Measurements from ENCODE around the gene GNAI3. TPM values are rescaled to one million over a fixed set of nuclear protein-coding genes. Genes with fewer than 3 reads are reported as not detected.

The GNAI3 gene
- polyA plus RNA-seq, 1 donor (not counting 4 experiments of a cell fraction or from before 2014, with no cell fraction given) = 14.1 TPM

- no peaks in the 10 kb centered on the region for H3K9me1 ChIP-seq (ENCODE audit: control insufficient read depth, extremely low read depth, insufficient read depth, low read length)
- TF ChIP-seq, protein P1, sequence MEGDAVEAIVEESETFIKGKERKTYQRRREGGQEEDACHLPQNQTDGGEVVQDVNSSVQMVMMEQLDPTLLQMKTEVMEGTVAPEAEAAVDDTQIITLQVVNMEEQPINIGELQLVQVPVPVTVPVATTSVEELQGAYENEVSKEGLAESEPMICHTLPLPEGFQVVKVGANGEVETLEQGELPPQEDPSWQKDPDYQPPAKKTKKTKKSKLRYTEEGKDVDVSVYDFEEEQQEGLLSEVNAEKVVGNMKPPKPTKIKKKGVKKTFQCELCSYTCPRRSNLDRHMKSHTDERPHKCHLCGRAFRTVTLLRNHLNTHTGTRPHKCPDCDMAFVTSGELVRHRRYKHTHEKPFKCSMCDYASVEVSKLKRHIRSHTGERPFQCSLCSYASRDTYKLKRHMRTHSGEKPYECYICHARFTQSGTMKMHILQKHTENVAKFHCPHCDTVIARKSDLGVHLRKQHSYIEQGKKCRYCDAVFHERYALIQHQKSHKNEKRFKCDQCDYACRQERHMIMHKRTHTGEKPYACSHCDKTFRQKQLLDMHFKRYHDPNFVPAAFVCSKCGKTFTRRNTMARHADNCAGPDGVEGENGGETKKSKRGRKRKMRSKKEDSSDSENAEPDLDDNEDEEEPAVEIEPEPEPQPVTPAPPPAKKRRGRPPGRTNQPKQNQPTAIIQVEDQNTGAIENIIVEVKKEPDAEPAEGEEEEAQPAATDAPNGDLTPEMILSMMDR (optimal IDR thresholded peaks at IDR 0.05 in 1 of 3, IDR thresholded peaks at IDR 0.05 in 1 of 3, conservative IDR thresholded peaks at IDR 0.05 in 1 of 3; ENCODE audit: extremely low read depth in 1 of 3, insufficient read depth in 2 of 3, low read length in 3 of 3) = no peak
- no peak for TF ChIP-seq EZH2 (IDR thresholded peaks at IDR 0.05; ENCODE audit: low read length)
- H3K27me3 ChIP-seq (ENCODE audit: control insufficient read depth, extremely low read depth, insufficient read depth, low read length) = no peaks in the 10 kb centered on the region
- no peak overlapping the region for H3K9ac ChIP-seq (ENCODE audit: control insufficient read depth, extremely low read depth, insufficient read depth, low read length)
- no peaks in the 10 kb centered on the region for H3K9me3 ChIP-seq (ENCODE audit: control insufficient read depth, low read depth, low read length)
- no peak overlapping the region for H3K4me2 ChIP-seq (ENCODE audit: control insufficient read depth, extremely low read depth, insufficient read depth, low read depth, low read length)
- no peak for FAIRE-seq
- no peaks in the 10 kb centered on the region for H4K20me1 ChIP-seq (ENCODE audit: control insufficient read depth, extremely low read depth, insufficient read depth, low read length)
- DNase-seq (ENCODE audit: low read depth, low spot score) = no peak
- peaks cover 9% of the 10 kb centered on the region for H3K79me2 ChIP-seq (ENCODE audit: control insufficient read depth, insufficient read depth, low read length)
- no peaks in the 10 kb centered on the region for H3K36me3 ChIP-seq (ENCODE audit: control insufficient read depth in 2 of 2, extremely low read depth in 1 of 2, insufficient read depth in 2 of 2, low read length in 2 of 2)
- H3K4me3 ChIP-seq (ENCODE audit: control insufficient read depth in 2 of 3, extremely low read depth in 1 of 3, insufficient read depth in 2 of 3, low read depth in 1 of 3, low read length in 3 of 3) = no peak overlapping the region
- no peak overlapping the region for H3K27ac ChIP-seq (ENCODE audit: control insufficient read depth, insufficient read depth, low read length)
- H2AFZ ChIP-seq (ENCODE audit: control insufficient read depth, low read length) = no peak overlapping the region
- dilution Hi-C loops (cut with MboI; ENCODE audit: extremely low pct_ligation_motif_present, low sequenced_read_pairs) = no loop called here
- peaks cover 21% of the 10 kb centered on the region for H3K4me1 ChIP-seq (ENCODE audit: control insufficient read depth, extremely low read depth, insufficient read depth, low read length)
Observed at GRCh38 chr1:109615879-109616278, 67.5 kb downstream of the GNAI3 start.

DNA sequence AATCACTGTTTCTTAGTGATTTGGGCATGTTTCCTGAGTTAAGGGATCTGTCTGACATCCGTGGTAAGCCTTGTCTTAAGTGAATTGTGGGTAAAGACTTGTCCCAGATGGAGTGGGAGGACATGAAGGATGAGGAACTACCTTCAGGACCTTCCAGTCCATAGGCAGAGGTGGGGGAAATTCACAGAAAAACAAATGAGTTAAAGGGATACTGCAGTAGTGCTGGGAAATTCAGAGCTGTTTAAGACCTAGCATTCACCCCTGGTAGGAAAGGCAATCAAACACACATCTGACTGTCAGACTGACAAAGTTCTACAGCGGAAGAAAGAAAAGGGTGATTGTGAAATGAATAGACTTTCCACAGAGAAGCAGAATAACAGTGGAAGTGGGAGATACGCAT is 68.0 kb downstream of the GNAI3 start:
- no peak overlapping the region for H3K9ac ChIP-seq (ENCODE audit: control insufficient read depth, extremely low read depth, insufficient read depth, low read length)
- H3K27ac ChIP-seq (ENCODE audit: control insufficient read depth, insufficient read depth, low read length) = no peak overlapping the region
- peaks cover 24% of the 10 kb centered on the region for H3K4me1 ChIP-seq (ENCODE audit: control insufficient read depth, extremely low read depth, insufficient read depth, low read length)
- peaks cover 15% of the 10 kb centered on the region for H3K79me2 ChIP-seq (ENCODE audit: control insufficient read depth, insufficient read depth, low read length)
- no peak overlapping the region for H3K4me2 ChIP-seq (ENCODE audit: control insufficient read depth, extremely low read depth, insufficient read depth, low read depth, low read length)
- dilution Hi-C loops (cut with MboI; ENCODE audit: extremely low pct_ligation_motif_present, low sequenced_read_pairs) = no loop called here
- no peak for FAIRE-seq
- no peaks in the 10 kb centered on the region for H3K9me1 ChIP-seq (ENCODE audit: control insufficient read depth, extremely low read depth, insufficient read depth, low read length)
- no peaks in the 10 kb centered on the region for H3K36me3 ChIP-seq (ENCODE audit: control insufficient read depth in 2 of 2, extremely low read depth in 1 of 2, insufficient read depth in 2 of 2, low read length in 2 of 2)
- no peak overlapping the region for H2AFZ ChIP-seq (ENCODE audit: control insufficient read depth, low read length)
- no peaks in the 10 kb centered on the region for H3K9me3 ChIP-seq (ENCODE audit: control insufficient read depth, low read depth, low read length)
- DNase-seq (ENCODE audit: low read depth, low spot score) = no peak
- H4K20me1 ChIP-seq (ENCODE audit: control insufficient read depth, extremely low read depth, insufficient read depth, low read length) = no peaks in the 10 kb centered on the region
- no peak overlapping the region for H3K4me3 ChIP-seq (ENCODE audit: control insufficient read depth in 2 of 3, extremely low read depth in 1 of 3, insufficient read depth in 2 of 3, low read depth in 1 of 3, low read length in 3 of 3)
- no peak for TF ChIP-seq EZH2 (IDR thresholded peaks at IDR 0.05; ENCODE audit: low read length)
- TF ChIP-seq, protein P1 (optimal IDR thresholded peaks at IDR 0.05 in 1 of 3, IDR thresholded peaks at IDR 0.05 in 1 of 3, conservative IDR thresholded peaks at IDR 0.05 in 1 of 3; ENCODE audit: extremely low read depth in 1 of 3, insufficient read depth in 2 of 3, low read length in 3 of 3) = no peak
- H3K27me3 ChIP-seq (ENCODE audit: control insufficient read depth, extremely low read depth, insufficient read depth, low read length) = no peaks in the 10 kb centered on the region
